Sigmoid colon (tissue), 7 donors: ENCODE results near the gene FNDC10. TPM values are rescaled to one million over a fixed set of nuclear protein-coding genes. Genes with fewer than 3 reads are reported as not detected.

ENCODE experiments used
- DNase-seq: peaks from one replicate; pipeline ENCODE4 v3.0.0-alpha.2; 2019
- H3K27ac ChIP-seq, 4 donors: fragments of 200-600 bp; sonication (generic); one replicate each; pipeline ENCODE4 v1.5.1; 2016 to 2019; ENCODE audit warnings: mild to moderate bottlenecking in 1 of 4
- H3K27me3 ChIP-seq, 3 donors: fragments of 200-600 bp; sonication (generic); one replicate each; pipeline ENCODE4 v1.5.1; 2019; ENCODE audit warnings: mild to moderate bottlenecking in 1 of 3
- H3K36me3 ChIP-seq, 4 donors: fragments of 200-600 bp; sonication (generic); one replicate each; pipeline ENCODE4 v1.5.1; 2016 to 2019
- H3K4me1 ChIP-seq, 4 donors: fragments of 200-600 bp; sonication (generic); one replicate each; pipeline ENCODE4 v1.5.1; 2017 to 2019
- H3K4me3 ChIP-seq, 4 donors: fragments of 200-600 bp; sonication (generic); one replicate each; pipeline ENCODE4 v1.5.1; 2017 to 2019; ENCODE audit warnings: mild to moderate bottlenecking in 2 of 4, moderate library complexity in 1 of 4
- H3K9me3 ChIP-seq, 4 donors: fragments of 200-600 bp in 3 of 4; sonication (generic) in 3 of 4; one replicate each; pipeline versions ENCODE4 v1.5.1 to v1.6.1; 2013 to 2019
- EP300 ChIP-seq, 4 donors: sonication (generic); formaldehyde crosslinking; IDR thresholded peaks; one replicate each; pipeline ENCODE4 v1.6.1; 2017; ENCODE audit warnings: antibody characterized with exemption in 4 of 4
- POLR2A ChIP-seq, 2 donors: fragments of 450-650 bp; IDR thresholded peaks; one replicate each; pipeline ENCODE4 v1.6.1; 2016; ENCODE audit warnings: antibody characterized with exemption in 2 of 2, mild to moderate bottlenecking in 2 of 2, moderate library complexity in 2 of 2
- POLR2AphosphoS5 ChIP-seq, 4 donors: sonication (generic); formaldehyde crosslinking; IDR thresholded peaks; one replicate each; pipeline ENCODE4 v1.6.1; 2017; ENCODE audit warnings: antibody characterized with exemption in 4 of 4
- WGBS, 2 donors: extraction: QIAGEN DNeasy Blood & Tissue Kit; methylation state at CpG; one replicate each; pipeline ENCODE4 v1.1.7; 2013; 5-methylcytosine and 5-hydroxymethylcytosine counted together
- intact Hi-C: fragments of 100-400 bp; cut with DNase I; formaldehyde crosslinking; loops from one replicate; pipeline ENCODE4 v1.15.1; 2023
- polyA plus RNA-seq, 3 donors: library from polyadenylated mRNA; stranded (reverse); fragments of 200-250 nt; gene quantifications; one replicate each; pipeline ENCODE4 v1.2.3, GENCODE V29; 2013
- total RNA-seq, 4 donors: library from RNA; depleted of rRNA; stranded (reverse); fragments of >200 nt; gene quantifications; one replicate each; pipeline ENCODE4 v1.1.0, GENCODE V29; 2016
- TF ChIP-seq, protein P1 (sequence below), 4 experiments: fragments of 450-650 bp in 3 of 4; fragments of 200-600 bp in 1 of 4; IDR thresholded peaks; one replicate each; pipeline ENCODE4 v1.5.1; 2016 to 2019; ENCODE audit warnings: antibody characterized with exemption in 4 of 4, mild to moderate bottlenecking in 3 of 4, moderate library complexity in 2 of 4
- donor health status: healthy with polysubstance abuse.
- donor health status: Bipolar disorder and iron deficiency.
- donor health status: healthy.

FNDC10 gene
- total and polyA plus RNA-seq, 7 donors, result 0.82 to 3.5 (median 2.2) TPM

DNA sequence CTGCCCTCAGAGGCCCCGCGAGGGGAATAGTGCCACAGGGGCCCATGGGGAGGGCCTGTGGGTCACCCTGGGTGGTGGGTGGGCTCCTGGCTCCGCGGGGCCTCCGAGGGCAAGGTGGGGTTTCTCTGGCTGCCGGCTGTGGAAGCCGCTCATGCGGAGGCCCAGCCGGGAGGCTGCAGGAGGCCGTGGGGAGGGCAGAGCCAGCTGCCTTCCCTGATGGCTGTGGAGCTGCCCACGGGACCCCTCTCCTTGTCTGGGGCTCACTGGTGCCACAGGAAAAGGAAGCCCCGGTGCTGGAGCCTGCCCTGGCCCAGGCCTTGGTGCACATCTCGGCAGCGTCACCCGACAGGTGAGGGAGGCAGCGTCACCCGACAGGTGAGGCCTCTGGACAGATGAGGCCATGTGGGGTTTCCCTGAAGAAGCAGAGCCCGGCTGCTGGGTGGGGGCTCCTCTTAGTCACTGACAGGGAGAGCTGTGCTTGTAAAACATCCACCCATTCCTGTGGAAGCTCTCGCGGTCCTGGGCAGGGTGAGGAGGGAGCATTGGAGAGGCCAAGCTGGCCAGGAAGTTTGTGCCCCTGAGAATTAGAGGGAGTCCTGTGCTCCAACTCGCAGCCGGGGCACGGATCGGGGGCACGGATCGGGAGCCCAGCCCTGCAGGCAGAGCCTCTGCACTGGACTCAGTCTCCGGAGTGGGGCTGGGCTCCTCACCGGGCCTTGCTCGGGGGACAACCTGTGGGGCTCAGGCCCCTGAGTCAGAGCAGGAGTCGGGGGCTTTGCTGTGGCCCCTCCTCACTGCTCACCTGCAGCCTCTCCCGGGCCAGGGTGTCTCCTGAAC lies 21.5 kb upstream of the FNDC10 start:
- Histone ChIP-seq H3K36me3 (peaks cover 0 to 33% (median 3%) of the 10 kb centered on the region in 4 donors), H3K9me3 (no peaks in the 10 kb centered on the region), H3K4me1 (peaks cover 0 to 18% (median 12%) of the 10 kb centered on the region in 4 donors), H3K27ac (no peak overlapping the region), H3K27me3 (no peaks in the 10 kb centered on the region), H3K4me3 (no peak overlapping the region)
- intact Hi-C loops, result no loop called here
- TF ChIP-seq EP300 (IDR thresholded peaks at IDR 0.05) (no peak), POLR2AphosphoS5 (IDR thresholded peaks at IDR 0.05) (no peak), POLR2A (IDR thresholded peaks at IDR 0.05) (no peak)
- TF ChIP-seq, protein P1, sequence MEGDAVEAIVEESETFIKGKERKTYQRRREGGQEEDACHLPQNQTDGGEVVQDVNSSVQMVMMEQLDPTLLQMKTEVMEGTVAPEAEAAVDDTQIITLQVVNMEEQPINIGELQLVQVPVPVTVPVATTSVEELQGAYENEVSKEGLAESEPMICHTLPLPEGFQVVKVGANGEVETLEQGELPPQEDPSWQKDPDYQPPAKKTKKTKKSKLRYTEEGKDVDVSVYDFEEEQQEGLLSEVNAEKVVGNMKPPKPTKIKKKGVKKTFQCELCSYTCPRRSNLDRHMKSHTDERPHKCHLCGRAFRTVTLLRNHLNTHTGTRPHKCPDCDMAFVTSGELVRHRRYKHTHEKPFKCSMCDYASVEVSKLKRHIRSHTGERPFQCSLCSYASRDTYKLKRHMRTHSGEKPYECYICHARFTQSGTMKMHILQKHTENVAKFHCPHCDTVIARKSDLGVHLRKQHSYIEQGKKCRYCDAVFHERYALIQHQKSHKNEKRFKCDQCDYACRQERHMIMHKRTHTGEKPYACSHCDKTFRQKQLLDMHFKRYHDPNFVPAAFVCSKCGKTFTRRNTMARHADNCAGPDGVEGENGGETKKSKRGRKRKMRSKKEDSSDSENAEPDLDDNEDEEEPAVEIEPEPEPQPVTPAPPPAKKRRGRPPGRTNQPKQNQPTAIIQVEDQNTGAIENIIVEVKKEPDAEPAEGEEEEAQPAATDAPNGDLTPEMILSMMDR (IDR thresholded peaks at IDR 0.05), result no peak
- no peak for DNase-seq
- WGBS, 2 donors, result 91 to 92% methylated on average over 31 of the region's 31 CpGs

DNA sequence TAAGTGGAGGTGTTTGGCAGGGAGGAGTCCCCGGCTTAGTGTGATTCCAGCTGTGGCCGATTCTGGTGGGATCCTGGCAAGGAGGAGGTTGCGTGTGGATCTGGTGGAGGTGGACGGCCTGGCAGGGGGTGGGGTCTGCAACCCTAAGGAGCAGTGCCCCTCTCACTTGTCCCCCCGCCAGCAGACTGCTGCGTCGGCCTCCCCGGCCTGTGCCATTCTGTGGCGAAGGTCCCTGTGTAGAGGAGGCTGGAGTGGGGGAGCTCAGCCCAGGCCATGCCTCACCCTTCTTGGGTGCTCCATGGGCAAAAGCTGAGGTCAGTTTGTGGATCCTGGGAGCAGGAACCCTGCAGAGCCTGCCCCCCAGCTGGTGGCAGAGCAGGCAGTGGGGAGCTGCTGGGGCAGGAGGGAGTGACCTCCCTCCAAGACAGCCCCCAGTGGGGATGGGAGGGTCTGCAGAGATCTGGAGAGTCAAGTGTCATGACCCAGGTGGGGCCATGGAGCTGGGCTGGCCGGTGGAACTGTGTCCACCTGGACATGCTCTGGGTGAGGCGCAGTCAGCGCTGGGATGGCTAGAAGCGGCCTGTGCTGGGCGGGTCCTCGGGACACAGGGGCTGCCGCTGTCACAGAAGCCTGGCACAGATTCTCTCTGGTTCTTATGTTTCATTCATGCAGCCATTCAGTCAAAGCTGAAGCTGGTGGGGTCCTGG lies 20.7 kb upstream of the FNDC10 start:
- DNase-seq, result no peak
- no peaks in the 10 kb centered on the region for H3K9me3 ChIP-seq
- H3K4me1 ChIP-seq, result peaks cover 0 to 21% (median 14%) of the 10 kb centered on the region in 4 donors
- H3K27ac ChIP-seq, result no peak overlapping the region
- intact Hi-C loops, result no loop called here
- H3K36me3 ChIP-seq, result peaks cover 0 to 33% (median 3%) of the 10 kb centered on the region in 4 donors
- TF ChIP-seq, protein P1 (IDR thresholded peaks at IDR 0.05), result no peak
- TF ChIP-seq POLR2A (IDR thresholded peaks at IDR 0.05), result no peak
- TF ChIP-seq EP300 (IDR thresholded peaks at IDR 0.05), result no peak
- no peak for TF ChIP-seq POLR2AphosphoS5 (IDR thresholded peaks at IDR 0.05)
- no peak overlapping the region for H3K4me3 ChIP-seq
- WGBS, 2 donors, result 92 to 94% methylated on average over 16 of the region's 16 CpGs
- H3K27me3 ChIP-seq, result no peaks in the 10 kb centered on the region

DNA sequence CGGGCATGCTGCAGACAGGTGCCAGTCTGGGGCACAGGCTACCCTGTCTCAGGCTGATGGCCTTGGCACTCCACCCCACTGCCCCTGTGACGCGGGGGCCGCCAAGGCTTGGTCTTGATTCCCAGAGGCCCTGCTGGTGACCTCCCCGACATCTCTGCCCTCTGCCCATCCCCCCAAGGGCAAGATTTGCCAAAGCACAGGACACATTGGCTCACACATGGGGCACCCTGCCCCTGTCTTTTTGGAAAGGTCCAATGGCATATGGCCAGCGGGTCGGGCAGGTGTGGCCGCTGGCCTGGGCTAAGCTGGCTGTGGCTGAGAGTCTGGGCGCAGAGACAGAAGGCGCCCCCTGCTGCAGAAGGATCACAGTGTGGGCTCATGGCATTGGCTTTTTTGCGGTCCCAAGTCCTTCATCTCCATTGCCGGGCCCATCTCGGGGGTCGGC lies 20.0 kb upstream of the FNDC10 start:
- no peaks in the 10 kb centered on the region for H3K9me3 ChIP-seq
- H3K27ac ChIP-seq, result no peak overlapping the region
- no peak overlapping the region for H3K4me3 ChIP-seq
- WGBS, 2 donors, result 81 to 88% methylated on average over 14 of the region's 14 CpGs
- peaks cover 0 to 30% (median 3%) of the 10 kb centered on the region in 4 donors for H3K36me3 ChIP-seq
- TF ChIP-seq POLR2A (IDR thresholded peaks at IDR 0.05) (no peak), EP300 (IDR thresholded peaks at IDR 0.05) (no peak)
- DNase-seq, result no peak
- intact Hi-C loops, result no loop called here
- peaks cover 0 to 22% (median 14%) of the 10 kb centered on the region in 4 donors for H3K4me1 ChIP-seq
- H3K27me3 ChIP-seq, result no peaks in the 10 kb centered on the region

DNA sequence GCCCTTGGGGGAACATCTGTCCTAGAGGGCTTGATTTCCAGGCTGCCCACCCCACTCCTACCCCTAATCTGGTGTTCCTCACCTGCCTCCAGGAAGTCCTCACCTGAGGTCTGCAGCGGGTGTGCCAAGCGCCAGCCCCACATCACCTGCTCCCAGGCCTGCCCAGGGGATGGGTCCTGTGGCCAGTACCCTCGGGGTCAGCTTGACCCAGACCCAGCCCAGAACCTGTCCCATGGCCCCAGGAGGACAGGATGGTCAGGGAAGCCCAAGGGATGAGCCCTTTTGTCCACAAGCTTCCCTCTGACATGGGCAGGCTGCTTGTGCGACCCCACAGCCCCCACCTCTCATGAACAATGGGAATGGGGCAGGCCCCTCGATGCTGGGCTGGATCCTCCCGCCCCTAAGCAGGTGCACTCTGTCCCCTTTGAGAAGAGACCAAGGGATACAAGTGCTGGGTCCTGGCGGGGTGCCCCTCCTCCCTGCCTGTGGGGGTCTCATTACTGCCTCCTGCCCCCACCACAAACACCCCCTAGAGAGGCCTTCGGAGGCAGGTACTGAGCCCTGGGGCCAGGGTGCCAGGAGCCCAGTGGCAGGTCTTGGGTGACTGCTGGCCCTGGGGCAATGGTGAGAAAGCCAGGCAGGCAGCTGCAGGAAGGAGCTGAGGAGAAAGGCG lies 18.6 kb upstream of the FNDC10 start:
- no peaks in the 10 kb centered on the region for H3K27me3 ChIP-seq
- H3K4me3 ChIP-seq, result no peak overlapping the region
- H3K27ac ChIP-seq, result no peak overlapping the region
- TF ChIP-seq EP300 (IDR thresholded peaks at IDR 0.05) (no peak), POLR2AphosphoS5 (IDR thresholded peaks at IDR 0.05) (no peak), POLR2A (IDR thresholded peaks at IDR 0.05) (no peak)
- TF ChIP-seq, protein P1 (IDR thresholded peaks at IDR 0.05), result no peak
- H3K36me3 ChIP-seq, result peaks cover 0 to 18% (median 3%) of the 10 kb centered on the region in 4 donors
- peaks cover 0 to 37% (median 27%) of the 10 kb centered on the region in 4 donors for H3K4me1 ChIP-seq
- intact Hi-C loops, result no loop called here
- no peaks in the 10 kb centered on the region for H3K9me3 ChIP-seq
- WGBS, 2 donors, result 94 to 97% methylated on average over 9 of the region's 9 CpGs
- no peak for DNase-seq
